ENCODE measurements around the gene ANAPC16.

- TF ChIP-seq, protein P1, sequence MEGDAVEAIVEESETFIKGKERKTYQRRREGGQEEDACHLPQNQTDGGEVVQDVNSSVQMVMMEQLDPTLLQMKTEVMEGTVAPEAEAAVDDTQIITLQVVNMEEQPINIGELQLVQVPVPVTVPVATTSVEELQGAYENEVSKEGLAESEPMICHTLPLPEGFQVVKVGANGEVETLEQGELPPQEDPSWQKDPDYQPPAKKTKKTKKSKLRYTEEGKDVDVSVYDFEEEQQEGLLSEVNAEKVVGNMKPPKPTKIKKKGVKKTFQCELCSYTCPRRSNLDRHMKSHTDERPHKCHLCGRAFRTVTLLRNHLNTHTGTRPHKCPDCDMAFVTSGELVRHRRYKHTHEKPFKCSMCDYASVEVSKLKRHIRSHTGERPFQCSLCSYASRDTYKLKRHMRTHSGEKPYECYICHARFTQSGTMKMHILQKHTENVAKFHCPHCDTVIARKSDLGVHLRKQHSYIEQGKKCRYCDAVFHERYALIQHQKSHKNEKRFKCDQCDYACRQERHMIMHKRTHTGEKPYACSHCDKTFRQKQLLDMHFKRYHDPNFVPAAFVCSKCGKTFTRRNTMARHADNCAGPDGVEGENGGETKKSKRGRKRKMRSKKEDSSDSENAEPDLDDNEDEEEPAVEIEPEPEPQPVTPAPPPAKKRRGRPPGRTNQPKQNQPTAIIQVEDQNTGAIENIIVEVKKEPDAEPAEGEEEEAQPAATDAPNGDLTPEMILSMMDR (IDR thresholded peaks at IDR 0.05; ENCODE audit: insufficient read depth, low read length): no peak
- no peak for TF ChIP-seq POLR2AphosphoS5 (IDR thresholded peaks at IDR 0.05; ENCODE audit: low read depth)
- TF ChIP-seq GABPA (IDR thresholded peaks at IDR 0.05; ENCODE audit: low read depth): no peak
- TF ChIP-seq, protein P2, sequence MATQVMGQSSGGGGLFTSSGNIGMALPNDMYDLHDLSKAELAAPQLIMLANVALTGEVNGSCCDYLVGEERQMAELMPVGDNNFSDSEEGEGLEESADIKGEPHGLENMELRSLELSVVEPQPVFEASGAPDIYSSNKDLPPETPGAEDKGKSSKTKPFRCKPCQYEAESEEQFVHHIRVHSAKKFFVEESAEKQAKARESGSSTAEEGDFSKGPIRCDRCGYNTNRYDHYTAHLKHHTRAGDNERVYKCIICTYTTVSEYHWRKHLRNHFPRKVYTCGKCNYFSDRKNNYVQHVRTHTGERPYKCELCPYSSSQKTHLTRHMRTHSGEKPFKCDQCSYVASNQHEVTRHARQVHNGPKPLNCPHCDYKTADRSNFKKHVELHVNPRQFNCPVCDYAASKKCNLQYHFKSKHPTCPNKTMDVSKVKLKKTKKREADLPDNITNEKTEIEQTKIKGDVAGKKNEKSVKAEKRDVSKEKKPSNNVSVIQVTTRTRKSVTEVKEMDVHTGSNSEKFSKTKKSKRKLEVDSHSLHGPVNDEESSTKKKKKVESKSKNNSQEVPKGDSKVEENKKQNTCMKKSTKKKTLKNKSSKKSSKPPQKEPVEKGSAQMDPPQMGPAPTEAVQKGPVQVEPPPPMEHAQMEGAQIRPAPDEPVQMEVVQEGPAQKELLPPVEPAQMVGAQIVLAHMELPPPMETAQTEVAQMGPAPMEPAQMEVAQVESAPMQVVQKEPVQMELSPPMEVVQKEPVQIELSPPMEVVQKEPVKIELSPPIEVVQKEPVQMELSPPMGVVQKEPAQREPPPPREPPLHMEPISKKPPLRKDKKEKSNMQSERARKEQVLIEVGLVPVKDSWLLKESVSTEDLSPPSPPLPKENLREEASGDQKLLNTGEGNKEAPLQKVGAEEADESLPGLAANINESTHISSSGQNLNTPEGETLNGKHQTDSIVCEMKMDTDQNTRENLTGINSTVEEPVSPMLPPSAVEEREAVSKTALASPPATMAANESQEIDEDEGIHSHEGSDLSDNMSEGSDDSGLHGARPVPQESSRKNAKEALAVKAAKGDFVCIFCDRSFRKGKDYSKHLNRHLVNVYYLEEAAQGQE (IDR thresholded peaks at IDR 0.05; ENCODE audit: insufficient replicate concordance, low read depth): no peak
- no peak for TF ChIP-seq SPI1 (IDR thresholded peaks at IDR 0.05; ENCODE audit: borderline replicate concordance, low read depth)
These were observed 13.7 kb downstream of the ANAPC16 start for GRCh38 chr10:72229261-72230251.

All from HL-60 (cell line).